Tibial artery (tissue), 4 donors: ENCODE results near the gene GADD45A.

Source experiments
- DNase-seq, 2 donors: peaks; one replicate each; pipeline ENCODE4 v3.0.0-alpha.2; 2019
- H3K27ac ChIP-seq, 2 donors: fragments of 200-600 bp; sonication (generic) in 1 of 2; 1 replicate in 1 of 2; 2 replicates in 1 of 2; pipeline ENCODE4 v1.5.1; 2018 to 2019; ENCODE audit warnings: mild to moderate bottlenecking in 1 of 2
- H3K27me3 ChIP-seq, 2 donors: fragments of 200-600 bp; sonication (generic) in 1 of 2; one replicate each; pipeline versions ENCODE4 v1.5.1 to v1.6.0; 2016 to 2019
- H3K36me3 ChIP-seq, 3 donors: fragments of 200-600 bp; sonication (generic) in 2 of 3; one replicate each; pipeline ENCODE4 v1.5.1; 2016 to 2019; ENCODE audit warnings: mild to moderate bottlenecking in 2 of 3
- H3K4me1 ChIP-seq, 4 donors: fragments of 200-600 bp; sonication (generic) in 2 of 4; 1 replicate in 3 of 4; 2 replicates in 1 of 4; pipeline ENCODE4 v1.5.1; 2016 to 2019
- H3K4me3 ChIP-seq, 2 donors: fragments of 200-600 bp; sonication (generic) in 1 of 2; 1 replicate in 1 of 2; 2 replicates in 1 of 2; pipeline ENCODE4 v1.5.1; 2018 to 2019; ENCODE audit warnings: mild to moderate bottlenecking in 2 of 2
- H3K9me3 ChIP-seq, 3 donors: fragments of 200-600 bp; sonication (generic) in 1 of 3; one replicate each; pipeline ENCODE4 v1.5.1; 2016 to 2019
- CTCF ChIP-seq, 2 experiments: fragments of 200-600 bp in 1 of 2; fragments of 450-650 bp in 1 of 2; IDR thresholded peaks; one replicate each; pipeline ENCODE4 v1.5.1; 2017 to 2019; ENCODE audit warnings: antibody characterized with exemption in 2 of 2, mild to moderate bottlenecking in 1 of 2, moderate library complexity in 1 of 2
- intact Hi-C: fragments of 100-400 bp; cut with DNase I; formaldehyde crosslinking; loops from one replicate; pipeline ENCODE4 v1.15.0; 2023; ENCODE audit warnings: low total_unique reads

The GADD45A gene

GRCh38 chr1:67710417-67710816 lies 25.4 kb downstream of the GADD45A start:
- DNase-seq, result peak; percentile 55 to 73
- Histone ChIP-seq H3K27ac (peak overlapping the region; percentile 64 to 70), H3K4me3 (no peak overlapping the region), H3K27me3 (no peaks in the 10 kb centered on the region), H3K4me1 (peaks cover 0 to 95% (median 64%) of the 10 kb centered on the region in 4 donors), H3K36me3 (peaks cover 0 to 2% (median 0%) of the 10 kb centered on the region in 3 donors), H3K9me3 (no peaks in the 10 kb centered on the region)
- intact Hi-C loops, result no loop called here
- no peak for TF ChIP-seq CTCF (IDR thresholded peaks at IDR 0.05)

GRCh38 chr1:67711158-67711854 lies 26.3 kb downstream of the GADD45A start:
- Histone ChIP-seq H3K9me3 (no peaks in the 10 kb centered on the region), H3K36me3 (no peaks in the 10 kb centered on the region), H3K27ac (peak overlapping the region; percentile 64 to 70), H3K4me1 (peaks cover 0 to 96% (median 64%) of the 10 kb centered on the region in 4 donors), H3K4me3 (no peak overlapping the region), H3K27me3 (no peaks in the 10 kb centered on the region)
- no peak for TF ChIP-seq CTCF (IDR thresholded peaks at IDR 0.05)
- no peak for DNase-seq
- intact Hi-C loops, result no loop called here

GRCh38 chr1:67711855-67712212 lies 26.8 kb downstream of the GADD45A start:
- no peak for DNase-seq
- Histone ChIP-seq H3K36me3 (no peaks in the 10 kb centered on the region), H3K4me1 (peaks cover 0 to 96% (median 68%) of the 10 kb centered on the region in 4 donors), H3K27me3 (no peaks in the 10 kb centered on the region), H3K4me3 (no peak overlapping the region), H3K27ac (peak overlapping the region; percentile 64 to 70), H3K9me3 (no peaks in the 10 kb centered on the region)
- no peak for TF ChIP-seq CTCF (IDR thresholded peaks at IDR 0.05)
- intact Hi-C loops, result no loop called here

GRCh38 chr1:67713057-67713846 lies 28.3 kb downstream of the GADD45A start:
- intact Hi-C loops, result no loop called here
- H3K4me1 ChIP-seq, result peaks cover 0 to 95% (median 60%) of the 10 kb centered on the region in 4 donors
- H3K27ac ChIP-seq, result peak overlapping the region; percentile 64 to 70
- H3K36me3 ChIP-seq, result no peaks in the 10 kb centered on the region
- no peak overlapping the region for H3K4me3 ChIP-seq
- no peaks in the 10 kb centered on the region for H3K27me3 ChIP-seq
- H3K9me3 ChIP-seq, result no peaks in the 10 kb centered on the region
- no peak for DNase-seq
- TF ChIP-seq CTCF (IDR thresholded peaks at IDR 0.05), result no peak

GRCh38 chr1:67715819-67716218 lies 30.8 kb downstream of the GADD45A start:
- H3K27me3 ChIP-seq, result no peaks in the 10 kb centered on the region
- intact Hi-C loops, result no loop called here
- peaks cover 0 to 84% (median 53%) of the 10 kb centered on the region in 4 donors for H3K4me1 ChIP-seq
- H3K4me3 ChIP-seq, result no peak overlapping the region
- H3K36me3 ChIP-seq, result no peaks in the 10 kb centered on the region
- H3K27ac ChIP-seq, result no peak overlapping the region
- DNase-seq, result no peak
- no peaks in the 10 kb centered on the region for H3K9me3 ChIP-seq
- TF ChIP-seq CTCF (IDR thresholded peaks at IDR 0.05), result no peak
